K562 (cell line): Measurements from ENCODE around the gene YTHDF1.

Experiments used
- POLR2A ChIP-seq: fragments of 450-650 bp; conservative IDR thresholded peaks from 2 replicates; pipeline ENCODE4 v1.6.1; 2016
- ZNF77 ChIP-seq: fragments of 250-450 bp; sonication (Bioruptor Pico); IDR thresholded peaks from 2 replicates; pipeline ENCODE4 v1.5.0; 2020

DNA sequence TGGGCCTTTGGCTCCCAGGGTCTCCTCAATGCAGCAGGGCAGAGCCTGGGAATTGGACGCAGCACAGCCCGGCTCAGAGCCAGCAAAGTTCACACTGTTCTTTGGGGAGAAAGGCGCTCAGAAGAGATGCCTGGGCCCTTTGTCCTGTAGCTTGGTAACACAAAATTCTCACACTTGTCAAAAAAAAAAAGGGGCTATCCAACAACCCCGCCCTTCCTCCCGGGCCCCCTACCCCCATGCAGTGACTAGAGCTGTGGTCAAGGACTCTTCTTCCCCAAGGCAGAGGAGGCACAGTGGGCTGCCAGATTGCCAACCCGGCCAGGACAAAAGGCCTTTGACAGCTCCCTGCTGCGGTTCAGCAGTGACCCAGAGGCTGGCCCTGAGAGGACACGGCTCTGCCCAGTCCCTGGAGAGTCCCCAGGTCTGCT is 36.4 kb upstream of the YTHDF1 start:
- no peak for TF ChIP-seq POLR2A
- TF ChIP-seq ZNF77 (CRISPR knock-in tag), result no peak
